PFSK-1 (cell line): ENCODE results near the gene SIM1.

ENCODE experiments used
- FOXP2 ChIP-seq: optimal IDR thresholded peaks from 2 replicates; pipeline ENCODE3; 2011; ENCODE audit warnings: borderline replicate concordance, control low read depth, inconsistent platforms; ENCODE audit not compliant: insufficient read depth; ENCODE audit errors: extremely low read length, extremely low read depth
- POLR2AphosphoS5 ChIP-seq: IDR thresholded peaks from 2 replicates; pipeline ENCODE4 v1.6.1; 2012; ENCODE audit warnings: low read depth, mild to moderate bottlenecking, control low read depth, low read length, moderate library complexity
- SIN3A ChIP-seq: IDR thresholded peaks from 2 replicates; pipeline ENCODE4 v1.6.1; 2012; ENCODE audit warnings: mild to moderate bottlenecking, low read length, moderate library complexity, borderline replicate concordance; ENCODE audit not compliant: insufficient read depth
- TAF1 ChIP-seq: IDR thresholded peaks from 2 replicates; pipeline ENCODE4 v1.6.1; 2012; ENCODE audit warnings: low read length, control low read depth, borderline replicate concordance; ENCODE audit not compliant: insufficient read depth
- TF ChIP-seq, protein P1 (sequence below), 2 experiments: IDR thresholded peaks; 2 replicates each; pipeline versions ENCODE4 v1.6.1 to v1.8.0; 2011 to 2012; ENCODE audit warnings: low read depth in 2 of 2, low read length in 2 of 2, control low read depth in 1 of 2, inconsistent platforms in 1 of 2, mild to moderate bottlenecking in 1 of 2, moderate library complexity in 1 of 2; ENCODE audit not compliant: insufficient read depth in 1 of 2

Gene SIM1

DNA sequence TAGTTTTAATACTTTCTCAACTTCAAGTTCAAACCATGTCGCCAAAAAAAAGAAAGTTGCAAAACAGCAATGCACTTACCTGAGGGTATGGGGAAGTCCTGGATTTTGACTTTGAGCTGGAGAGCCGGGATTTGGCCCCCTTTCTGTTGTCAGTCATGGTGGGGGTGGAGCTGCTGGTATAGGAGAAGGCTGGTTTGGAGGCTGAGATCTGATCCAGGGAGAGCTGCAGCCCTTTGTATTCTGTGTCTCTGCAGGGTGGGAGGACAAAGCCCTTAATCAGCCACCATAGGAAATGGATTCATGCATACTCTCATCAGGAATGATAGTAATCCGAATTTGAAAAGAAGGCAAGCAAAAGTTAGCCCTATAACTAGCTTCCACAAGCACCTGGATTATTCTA lies 44.0 kb downstream of the SIM1 start:
- TF ChIP-seq POLR2AphosphoS5 (no peak), FOXP2 (no peak), SIN3A (no peak), TAF1 (no peak)
- TF ChIP-seq, protein P1, sequence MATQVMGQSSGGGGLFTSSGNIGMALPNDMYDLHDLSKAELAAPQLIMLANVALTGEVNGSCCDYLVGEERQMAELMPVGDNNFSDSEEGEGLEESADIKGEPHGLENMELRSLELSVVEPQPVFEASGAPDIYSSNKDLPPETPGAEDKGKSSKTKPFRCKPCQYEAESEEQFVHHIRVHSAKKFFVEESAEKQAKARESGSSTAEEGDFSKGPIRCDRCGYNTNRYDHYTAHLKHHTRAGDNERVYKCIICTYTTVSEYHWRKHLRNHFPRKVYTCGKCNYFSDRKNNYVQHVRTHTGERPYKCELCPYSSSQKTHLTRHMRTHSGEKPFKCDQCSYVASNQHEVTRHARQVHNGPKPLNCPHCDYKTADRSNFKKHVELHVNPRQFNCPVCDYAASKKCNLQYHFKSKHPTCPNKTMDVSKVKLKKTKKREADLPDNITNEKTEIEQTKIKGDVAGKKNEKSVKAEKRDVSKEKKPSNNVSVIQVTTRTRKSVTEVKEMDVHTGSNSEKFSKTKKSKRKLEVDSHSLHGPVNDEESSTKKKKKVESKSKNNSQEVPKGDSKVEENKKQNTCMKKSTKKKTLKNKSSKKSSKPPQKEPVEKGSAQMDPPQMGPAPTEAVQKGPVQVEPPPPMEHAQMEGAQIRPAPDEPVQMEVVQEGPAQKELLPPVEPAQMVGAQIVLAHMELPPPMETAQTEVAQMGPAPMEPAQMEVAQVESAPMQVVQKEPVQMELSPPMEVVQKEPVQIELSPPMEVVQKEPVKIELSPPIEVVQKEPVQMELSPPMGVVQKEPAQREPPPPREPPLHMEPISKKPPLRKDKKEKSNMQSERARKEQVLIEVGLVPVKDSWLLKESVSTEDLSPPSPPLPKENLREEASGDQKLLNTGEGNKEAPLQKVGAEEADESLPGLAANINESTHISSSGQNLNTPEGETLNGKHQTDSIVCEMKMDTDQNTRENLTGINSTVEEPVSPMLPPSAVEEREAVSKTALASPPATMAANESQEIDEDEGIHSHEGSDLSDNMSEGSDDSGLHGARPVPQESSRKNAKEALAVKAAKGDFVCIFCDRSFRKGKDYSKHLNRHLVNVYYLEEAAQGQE (IDR thresholded peaks at IDR 0.05; ENCODE audit: insufficient read depth in 1 of 2, low read depth in 2 of 2, low read length in 2 of 2): no peak

DNA sequence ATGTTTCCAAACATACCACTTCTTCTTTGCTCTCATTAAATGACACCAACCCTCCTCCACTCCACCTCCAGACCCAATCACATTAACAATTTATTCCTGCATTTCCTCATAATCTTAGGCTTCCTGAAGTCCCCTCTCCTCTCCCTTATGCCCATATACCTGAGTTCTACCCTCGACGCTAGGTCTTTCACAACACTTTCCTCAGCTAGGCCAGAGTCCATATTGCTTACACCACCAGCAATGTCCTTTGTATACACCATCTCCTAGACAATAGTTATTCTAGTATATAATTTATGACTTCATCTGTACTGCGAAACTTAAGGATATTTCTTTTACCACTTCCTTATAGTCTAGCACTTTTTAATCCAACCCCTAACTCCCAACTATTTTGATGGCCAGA lies 47.7 kb downstream of the SIM1 start:
- TF ChIP-seq SIN3A: no peak
- TF ChIP-seq, protein P1 (IDR thresholded peaks at IDR 0.05; ENCODE audit: insufficient read depth in 1 of 2, low read depth in 2 of 2, low read length in 2 of 2): no peak
- no peak for TF ChIP-seq TAF1
- TF ChIP-seq POLR2AphosphoS5: no peak
- TF ChIP-seq FOXP2: no peak

DNA sequence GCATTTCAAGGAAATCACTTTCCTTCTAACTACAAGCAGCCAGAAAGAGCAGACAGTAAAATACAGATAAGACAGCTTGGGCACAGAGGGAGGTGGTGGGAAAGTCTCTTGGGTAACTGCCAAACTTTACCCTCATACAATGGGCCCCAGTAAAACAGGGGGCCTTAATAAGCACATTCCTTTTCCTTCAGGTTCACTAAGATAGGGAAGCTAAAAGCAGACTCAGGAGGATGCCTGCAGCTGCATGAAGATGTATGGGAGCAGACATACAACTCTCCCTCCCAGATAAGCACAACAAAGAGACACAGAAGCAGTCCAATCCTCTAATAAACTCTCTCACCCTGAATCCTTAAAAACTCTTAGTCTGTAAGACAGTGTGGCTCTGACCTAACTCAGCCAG lies 49.0 kb downstream of the SIM1 start:
- TF ChIP-seq, protein P1 (IDR thresholded peaks at IDR 0.05; ENCODE audit: insufficient read depth in 1 of 2, low read depth in 2 of 2, low read length in 2 of 2): no peak
- TF ChIP-seq FOXP2 (no peak), TAF1 (no peak), SIN3A (no peak)

DNA sequence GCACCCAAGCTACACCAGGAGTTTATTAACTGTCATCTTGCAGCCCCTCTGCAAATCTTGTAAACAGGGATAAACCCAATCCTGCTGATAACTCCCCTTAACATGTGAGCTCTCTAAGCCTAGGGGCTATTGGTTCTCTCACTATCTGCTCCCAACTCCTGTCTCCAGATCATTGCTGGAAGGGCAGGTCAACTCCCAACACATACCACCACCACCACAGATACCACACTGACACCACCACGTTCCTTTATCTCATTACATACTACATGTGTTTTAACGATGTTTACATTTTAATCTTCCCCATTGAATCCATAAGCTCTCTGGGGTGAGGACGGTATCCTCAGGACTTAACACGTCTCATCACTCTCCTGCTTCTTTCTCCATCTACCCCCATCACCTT lies 51.8 kb downstream of the SIM1 start:
- TF ChIP-seq SIN3A: no peak
- no peak for TF ChIP-seq POLR2AphosphoS5
- no peak for TF ChIP-seq TAF1
- TF ChIP-seq, protein P1 (IDR thresholded peaks at IDR 0.05; ENCODE audit: insufficient read depth in 1 of 2, low read depth in 2 of 2, low read length in 2 of 2): no peak
- no peak for TF ChIP-seq FOXP2

DNA sequence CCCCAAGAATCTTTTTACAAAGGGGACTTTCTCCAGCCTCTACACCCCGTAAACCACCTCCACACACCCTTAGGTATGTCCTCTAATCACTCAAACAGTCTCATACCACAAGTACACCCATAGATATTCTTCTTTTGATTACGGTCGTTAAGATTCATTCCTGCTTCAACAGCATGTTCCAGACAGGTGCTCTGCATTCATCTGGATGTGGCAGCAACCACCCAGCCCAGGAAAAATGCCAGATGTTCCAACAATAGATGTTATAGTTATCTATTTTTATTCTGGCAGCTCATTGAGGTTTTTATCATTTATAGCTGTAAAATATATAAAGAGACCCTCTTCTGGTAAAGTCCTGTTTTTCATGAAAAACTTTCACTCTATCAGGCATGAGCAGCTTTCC lies 60.7 kb downstream of the SIM1 start:
- TF ChIP-seq SIN3A: no peak
- no peak for TF ChIP-seq TAF1
- no peak for TF ChIP-seq FOXP2
- TF ChIP-seq POLR2AphosphoS5: no peak
- TF ChIP-seq, protein P1 (IDR thresholded peaks at IDR 0.05; ENCODE audit: insufficient read depth in 1 of 2, low read depth in 2 of 2, low read length in 2 of 2): no peak
